H1 (cell line): ENCODE results near the gene SLX9. TPM values are rescaled to one million over a fixed set of nuclear protein-coding genes. Genes with fewer than 3 reads are reported as not detected.

Source experiments
- CTCF ChIA-PET: fragments of 300-600 bp; sonication (Branson Sonifier 250); formaldehyde crosslinking; loops from one replicate; lab custom pipeline; 2021; ENCODE audit not compliant: partially characterized antibody; lab: Charles Lee
- POLR2A ChIA-PET: fragments of 300-600 bp; sonication (Branson Sonifier 250); formaldehyde crosslinking; loops from one replicate; lab custom pipeline; 2021; ENCODE audit warnings: inconsistent platforms; ENCODE audit not compliant: partially characterized antibody; lab: Charles Lee
- DNase-seq, 2 experiments: peaks; one replicate each; pipeline versions ENCODE4 v3.0.0 to v3.0.0-alpha.2; 2010 to 2022; ENCODE audit warnings: low spot score in 2 of 2, low read depth in 1 of 2, mixed read lengths in 1 of 2
- FAIRE-seq: peaks from 2 replicates; lab custom pipeline; 2011; peaks lifted over from hg19 to GRCh38; lab: Jason Lieb, UNC
- H2AFZ ChIP-seq: 2 replicates; pipeline ENCODE4 v1.8.1; 2012; ENCODE audit warnings: low read length, inconsistent platforms
- H2AK5ac ChIP-seq: 2 replicates; pipeline ENCODE4 v1.6.1; 2013; ENCODE audit warnings: low read depth, low read length
- H2BK120ac ChIP-seq: replicated peaks from 2 replicates; pipeline ENCODE3; 2013; ENCODE audit warnings: low read depth, low read length, inconsistent platforms
- H2BK12ac ChIP-seq: 2 replicates; pipeline ENCODE4 v1.6.1; 2013; ENCODE audit warnings: low read depth, low read length
- H2BK15ac ChIP-seq: 2 replicates; pipeline ENCODE4 v1.6.1; 2013; ENCODE audit warnings: low read length
- H2BK20ac ChIP-seq: 2 replicates; pipeline ENCODE4 v1.6.1; 2013; ENCODE audit warnings: low read length
- H2BK5ac ChIP-seq: 2 replicates; pipeline ENCODE4 v1.6.1; 2013; ENCODE audit warnings: low read depth, low read length
- H3K14ac ChIP-seq: 2 replicates; pipeline ENCODE4 v1.6.1; 2013; ENCODE audit warnings: inconsistent platforms; ENCODE audit not compliant: insufficient read length
- H3K18ac ChIP-seq: 2 replicates; pipeline ENCODE4 v1.6.1; 2013; ENCODE audit warnings: low read length; ENCODE audit errors: extremely low read depth
- H3K23ac ChIP-seq: 2 replicates; pipeline ENCODE4 v1.6.1; 2013; ENCODE audit warnings: inconsistent platforms; ENCODE audit not compliant: insufficient read length
- H3K23me2 ChIP-seq: 2 replicates; pipeline ENCODE4 v1.6.1; 2013; ENCODE audit warnings: low read depth, low read length
- H3K27ac ChIP-seq: 2 replicates; pipeline ENCODE4 v1.6.1; 2011; ENCODE audit warnings: low read depth, low read length, inconsistent platforms
- H3K27me3 ChIP-seq, 4 experiments: replicated peaks in 1 of 4; 1 replicate in 1 of 4; 2 replicates in 3 of 4; pipeline versions ENCODE4 v1.6.1 to v1.8.1; 2011 to 2013; ENCODE audit warnings: low read length in 3 of 4, mild to moderate bottlenecking in 3 of 4, inconsistent platforms in 2 of 4, mixed read lengths in 2 of 4, moderate library complexity in 1 of 4; ENCODE audit not compliant: control insufficient read depth in 3 of 4, insufficient read depth in 3 of 4; ENCODE audit errors: extremely low read depth in 1 of 4
- H3K36me3 ChIP-seq, 4 experiments: 2 replicates each; pipeline versions ENCODE4 v1.6.1 to v1.8.1; 2011 to 2013; ENCODE audit warnings: mild to moderate bottlenecking in 4 of 4, low read length in 3 of 4, moderate library complexity in 2 of 4, control low read depth in 1 of 4, inconsistent platforms in 1 of 4; ENCODE audit not compliant: insufficient read depth in 4 of 4, control insufficient read depth in 2 of 4
- H3K4ac ChIP-seq: replicated peaks from 2 replicates; pipeline ENCODE3; 2013; ENCODE audit warnings: low read length, low read depth, mixed read lengths, inconsistent platforms; ENCODE audit not compliant: insufficient read length
- H3K4me1 ChIP-seq, 4 experiments: replicated peaks in 1 of 4; 1 replicate in 1 of 4; 2 replicates in 3 of 4; pipeline versions ENCODE4 v1.6.1 to v1.8.1; 2011 to 2013; ENCODE audit warnings: low read length in 3 of 4, inconsistent platforms in 2 of 4, mixed read lengths in 1 of 4; ENCODE audit not compliant: insufficient read depth in 4 of 4, control insufficient read depth in 3 of 4
- H3K4me2 ChIP-seq, 2 experiments: 2 replicates each; pipeline versions ENCODE4 v1.6.1 to v1.8.1; 2011 to 2013; ENCODE audit warnings: low read depth in 2 of 2, low read length in 2 of 2, control low read depth in 1 of 2, inconsistent platforms in 1 of 2, mild to moderate bottlenecking in 1 of 2; ENCODE audit not compliant: insufficient read depth in 1 of 2
- H3K4me3 ChIP-seq, 4 experiments: fragments of 200-600, 300-600 bp in 1 of 4; sonication (generic), shearing (Covaris generic), sonication (Bioruptor Twin) in 1 of 4; 2 replicates each; pipeline versions ENCODE4 v1.5.1 to v1.8.1; 2011 to 2016; ENCODE audit warnings: low read length in 4 of 4, low read depth in 3 of 4, control low read depth in 2 of 4, inconsistent platforms in 2 of 4, mild to moderate bottlenecking in 2 of 4, mixed read lengths in 1 of 4, moderate library complexity in 1 of 4; ENCODE audit not compliant: insufficient read depth in 2 of 4; ENCODE audit errors: extremely low read depth in 1 of 4
- H3K56ac ChIP-seq: replicated peaks from 2 replicates; pipeline ENCODE3; 2013; ENCODE audit warnings: low read depth, mild to moderate bottlenecking, mixed read lengths, low read length, inconsistent platforms; ENCODE audit not compliant: insufficient read length
- H3K79me1 ChIP-seq: 2 replicates; pipeline ENCODE4 v1.6.1; 2013; ENCODE audit warnings: low read depth, low read length, control low read depth
- H3K79me2 ChIP-seq, 2 experiments: 2 replicates each; pipeline versions ENCODE4 v1.6.1 to v1.8.1; 2012 to 2013; ENCODE audit warnings: low read length in 2 of 2, mild to moderate bottlenecking in 2 of 2, inconsistent platforms in 1 of 2; ENCODE audit not compliant: insufficient read depth in 2 of 2, control insufficient read depth in 1 of 2
- H3K9ac ChIP-seq, 4 experiments: replicated peaks in 1 of 4; 1 replicate in 1 of 4; 2 replicates in 3 of 4; pipeline versions ENCODE4 v1.6.1 to v1.8.1; 2011 to 2013; ENCODE audit warnings: low read depth in 3 of 4, low read length in 3 of 4, control low read depth in 2 of 4, mild to moderate bottlenecking in 2 of 4, moderate library complexity in 2 of 4, inconsistent platforms in 1 of 4; ENCODE audit errors: extremely low read depth in 1 of 4
- H3K9me3 ChIP-seq, 2 experiments: 2 replicates each; pipeline versions ENCODE4 v1.6.1 to v1.8.1; 2012 to 2013; ENCODE audit warnings: mild to moderate bottlenecking in 2 of 2, moderate library complexity in 2 of 2, control low read depth in 1 of 2, inconsistent platforms in 1 of 2, low read depth in 1 of 2, low read length in 1 of 2, mixed read lengths in 1 of 2; ENCODE audit not compliant: insufficient read depth in 2 of 2
- H4K20me1 ChIP-seq, 2 experiments: replicated peaks in 1 of 2; 2 replicates each; pipeline versions ENCODE3 to v1.8.1; 2011 to 2013; ENCODE audit warnings: inconsistent platforms in 2 of 2, low read length in 2 of 2, mild to moderate bottlenecking in 1 of 2; ENCODE audit not compliant: insufficient read depth in 2 of 2, control insufficient read depth in 1 of 2
- H4K5ac ChIP-seq: 2 replicates; pipeline ENCODE4 v1.6.1; 2013; ENCODE audit warnings: low read length, low read depth, mixed read lengths, inconsistent platforms; ENCODE audit not compliant: insufficient read length
- H4K8ac ChIP-seq: 2 replicates; pipeline ENCODE4 v1.8.0; 2013; ENCODE audit warnings: mild to moderate bottlenecking, moderate library complexity, low read length, inconsistent platforms; ENCODE audit not compliant: insufficient read depth; ENCODE audit errors: extremely low read depth
- H4K91ac ChIP-seq: replicated peaks from 2 replicates; pipeline ENCODE3; 2013; ENCODE audit warnings: low read length, mixed read lengths, inconsistent platforms; ENCODE audit not compliant: insufficient read length
- ASH2L ChIP-seq: fragments of 200-600, 300-600 bp; sonication (generic); IDR thresholded peaks from one replicate; pipeline ENCODE4 v1.7.1; 2017; ENCODE audit warnings: low read length
- ATF2 ChIP-seq: IDR thresholded peaks from 2 replicates; pipeline ENCODE4 v1.6.1; 2012; ENCODE audit warnings: low read length, inconsistent platforms
- BRCA1 ChIP-seq: IDR thresholded peaks from 2 replicates; pipeline ENCODE4 v1.6.1; 2012; ENCODE audit warnings: low read depth, low read length, improper control_type of control experiment
- CTCF ChIP-seq, 3 experiments: IDR thresholded peaks; 1 replicate in 2 of 3; 2 replicates in 1 of 3; pipeline versions ENCODE4 v1.5.1 to v1.6.1; 2011; ENCODE audit warnings: low read length in 3 of 3, mild to moderate bottlenecking in 3 of 3, inconsistent platforms in 2 of 3, low read depth in 1 of 3, moderate library complexity in 1 of 3; ENCODE audit not compliant: insufficient read depth in 1 of 3; ENCODE audit errors: control extremely low read depth in 1 of 3
- EGR1 ChIP-seq: IDR thresholded peaks from 2 replicates; pipeline ENCODE4 v1.6.1; 2011; ENCODE audit warnings: low read depth, low read length, borderline replicate concordance
- EZH2 ChIP-seq: fragments of 200-600 bp; sonication (generic); IDR thresholded peaks from 2 replicates; pipeline ENCODE4 v1.7.1; 2012; ENCODE audit warnings: low read depth, mild to moderate bottlenecking, moderate library complexity, low read length, inconsistent platforms; ENCODE audit not compliant: severe bottlenecking
- POLR2AphosphoS5 ChIP-seq: IDR thresholded peaks from 2 replicates; pipeline ENCODE4 v1.6.1; 2011; ENCODE audit warnings: low read depth, low read length
- SIX5 ChIP-seq: IDR thresholded peaks from 2 replicates; pipeline ENCODE4 v1.6.1; 2011; ENCODE audit warnings: mild to moderate bottlenecking, low read depth, low read length
- SP2 ChIP-seq: IDR thresholded peaks from 2 replicates; pipeline ENCODE4 v1.6.1; 2012; ENCODE audit warnings: mild to moderate bottlenecking, low read length, inconsistent platforms
- TAF1 ChIP-seq: IDR thresholded peaks from 2 replicates; pipeline ENCODE4 v1.6.1; 2011; ENCODE audit warnings: mild to moderate bottlenecking, low read depth, low read length
- WGBS, 2 experiments: shearing (Covaris generic) in 1 of 2; methylation state at CpG; one replicate each; pipeline versions ENCODE4 v1.1.6 to v1.1.7; 2013 to 2015; ENCODE audit warnings: low lambda C conversion rate in 2 of 2, mixed read lengths in 2 of 2, inconsistent platforms in 1 of 2, low coverage in 1 of 2, missing lambda C conversion rate in 1 of 2; ENCODE audit not compliant: insufficient replicate concordance in 2 of 2, insufficient coverage in 1 of 2, insufficient read length in 1 of 2; ENCODE audit errors: extremely low coverage in 1 of 2, missing lambda C conversion rate in 1 of 2; 5-methylcytosine and 5-hydroxymethylcytosine counted together
- polyA plus RNA-seq, 7 experiments: library from polyadenylated mRNA; depleted of rRNA in 3 of 7; stranded (reverse) in 5 of 7; unstranded in 2 of 7; fragments of >200 nt in 5 of 7; fragments of 200-250 nt in 2 of 7; gene quantifications; 1 replicate in 5 of 7; 2 replicates in 1 of 7; 4 replicates in 1 of 7; pipeline versions ENCODE4 v1.2.1 to v1.2.3, GENCODE V29; 2011 to 2013; ENCODE audit warnings: missing spikeins in 2 of 7, mixed read lengths in 2 of 7
- total RNA-seq: library from RNA; stranded (reverse); fragmentation: NEBNext Ultra II Directional; extraction: Animal tissue kit (Norgen Biotek cat#: 25700); gene quantifications from 2 replicates; pipeline ENCODE4 v1.2.1, GENCODE V29; 2021

SLX9 gene
- total and polyA plus RNA-seq, 2 of the 8 experiments (the other 6 are each of a cell fraction or from before 2014, with no cell fraction given) = 17.7 to 57.3 TPM

GRCh38 chr21:44998086-44998620 is 58.3 kb downstream of the SLX9 start:
- no peaks in the 10 kb centered on the region for H3K79me2 ChIP-seq
- H2BK15ac ChIP-seq = no peak overlapping the region
- no peaks in the 10 kb centered on the region for H3K9me3 ChIP-seq
- H4K5ac ChIP-seq = no peak overlapping the region
- H3K4me1 ChIP-seq = no peaks in the 10 kb centered on the region; a peak in 1 of 7 replicates
- ChIA-PET CTCF (interaction anchor here (0.6 to 4.3 kb wide), 8 partner anchors 8 to 244 kb away, joined by 3 to 20 read pairs (median 3); no protein-coding TSS in a partner anchor), POLR2A (no interaction called here)
- H3K79me1 ChIP-seq = no peaks in the 10 kb centered on the region
- H2BK120ac ChIP-seq = no peak overlapping the region
- no peak overlapping the region for H3K4ac ChIP-seq
- no peak overlapping the region for H3K23ac ChIP-seq
- H3K4me3 ChIP-seq = no peak overlapping the region
- WGBS, 2 experiments = 82% methylated on average over 10 of the region's 10 CpGs; no CpG with 5 or more reads in 1 of the 2 experiments
- no peak overlapping the region for H2BK20ac ChIP-seq
- no peak overlapping the region for H3K14ac ChIP-seq
- no peak overlapping the region for H3K27ac ChIP-seq
- H2BK12ac ChIP-seq = no peak overlapping the region
- no peaks in the 10 kb centered on the region for H4K20me1 ChIP-seq
- H3K4me2 ChIP-seq = no peak overlapping the region
- no peak overlapping the region; the same call in 1 of the 2 replicates for H3K18ac ChIP-seq
- no peak overlapping the region for H3K56ac ChIP-seq
- no peak overlapping the region for H2BK5ac ChIP-seq
- no peaks in the 10 kb centered on the region for H3K23me2 ChIP-seq
- H3K36me3 ChIP-seq = no peaks in the 10 kb centered on the region
- H3K9ac ChIP-seq = no peak overlapping the region
- no peaks in the 10 kb centered on the region for H3K27me3 ChIP-seq
- FAIRE-seq (no peak), DNase-seq (no peak)
- no peak overlapping the region for H2AK5ac ChIP-seq
- H2AFZ ChIP-seq = no peak overlapping the region
- no peak overlapping the region for H4K8ac ChIP-seq
- H4K91ac ChIP-seq = no peak overlapping the region
- TF ChIP-seq POLR2AphosphoS5 (no peak), BRCA1 (no peak), CTCF (IDR thresholded peaks at IDR 0.05; ENCODE audit: control extremely low read depth in 1 of 3, insufficient read depth in 1 of 3, low read depth in 1 of 3, low read length in 3 of 3) (no peak), SIX5 (no peak), TAF1 (no peak), ASH2L (no peak), SP2 (no peak), EGR1 (no peak), EZH2 (no peak), ATF2 (no peak)
